ENCODE measurements around the gene RNU6-1.

Gene RNU6-1

DNA sequence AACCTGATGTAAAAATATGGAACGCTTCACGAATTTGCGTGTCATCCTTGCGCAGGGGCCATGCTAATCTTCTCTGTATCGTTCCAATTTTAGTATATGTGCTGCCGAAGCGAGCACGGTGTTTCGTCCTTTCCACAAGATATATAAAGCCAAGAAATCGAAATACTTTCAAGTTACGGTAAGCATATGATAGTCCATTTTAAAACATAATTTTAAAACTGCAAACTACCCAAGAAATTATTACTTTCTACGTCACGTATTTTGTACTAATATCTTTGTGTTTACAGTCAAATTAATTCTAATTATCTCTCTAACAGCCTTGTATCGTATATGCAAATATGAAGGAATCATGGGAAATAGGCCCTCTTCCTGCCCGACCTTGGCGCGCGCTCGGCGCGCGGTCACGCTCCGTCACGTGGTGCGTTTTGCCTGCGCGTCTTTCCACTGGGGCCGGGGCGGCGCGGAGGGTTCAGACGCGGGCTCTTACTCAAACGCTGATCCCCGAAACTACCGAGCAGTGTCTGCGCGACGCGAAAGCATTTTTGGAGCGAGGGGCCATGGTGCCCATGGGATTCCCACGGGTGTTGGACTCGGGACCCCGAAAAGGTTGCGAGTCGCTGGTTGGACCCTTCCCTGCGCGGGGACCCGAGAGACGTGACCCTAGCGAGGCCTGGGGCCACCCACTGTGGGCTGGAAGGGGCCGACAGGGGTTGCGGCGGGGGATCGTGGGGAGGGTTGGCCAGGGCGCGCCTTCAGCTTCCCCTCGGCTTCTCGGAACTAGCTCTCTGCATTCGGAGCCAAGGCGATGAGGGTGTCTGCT, at the start of gene RNU6-1:
TSS of gene RNU6-1 (minus strand) at position 117 of the 820 bp plus-strand sequence.
- peak; percentile 90 to 91 for ATAC-seq

DNA sequence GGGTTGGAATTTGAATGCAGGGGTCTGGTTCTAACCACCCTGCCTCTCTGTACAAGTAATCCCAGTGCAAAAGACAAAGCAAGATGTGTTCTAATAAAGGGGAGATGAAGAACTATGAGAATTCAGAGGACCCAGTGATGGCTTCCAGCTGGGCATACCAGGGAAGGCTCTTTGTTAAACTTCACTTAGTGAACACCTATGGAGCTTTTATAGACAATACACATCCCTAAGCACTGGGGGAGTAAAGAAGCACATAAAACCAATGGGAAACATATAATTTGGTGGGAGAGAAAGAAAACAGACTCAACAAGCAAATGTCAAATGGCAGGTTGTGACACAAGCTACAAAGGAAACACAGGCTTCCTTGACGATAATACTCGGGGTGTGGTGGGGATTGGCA, 47.9 kb upstream of the RNU6-1 start:
- ATAC-seq = no peak

DNA sequence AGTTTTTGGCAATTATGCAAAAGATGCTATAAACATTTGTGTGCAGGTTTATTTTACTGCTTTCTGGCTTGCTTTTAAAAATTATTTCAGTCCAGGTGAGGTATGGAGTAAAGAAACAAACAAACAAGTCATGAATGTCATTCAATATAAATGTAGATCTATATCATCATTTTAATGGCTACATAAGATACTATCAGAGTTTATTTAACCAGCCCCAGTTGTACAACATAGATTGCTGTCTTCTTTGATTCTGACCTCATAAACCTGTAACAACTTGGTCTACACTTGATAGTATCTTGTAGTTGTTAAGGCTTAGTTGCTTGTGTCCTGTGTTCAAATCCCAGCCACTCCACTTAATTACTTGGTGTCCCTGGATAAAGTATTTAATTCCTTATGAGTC, 46.0 kb upstream of the RNU6-1 start:
- ATAC-seq = no peak

DNA sequence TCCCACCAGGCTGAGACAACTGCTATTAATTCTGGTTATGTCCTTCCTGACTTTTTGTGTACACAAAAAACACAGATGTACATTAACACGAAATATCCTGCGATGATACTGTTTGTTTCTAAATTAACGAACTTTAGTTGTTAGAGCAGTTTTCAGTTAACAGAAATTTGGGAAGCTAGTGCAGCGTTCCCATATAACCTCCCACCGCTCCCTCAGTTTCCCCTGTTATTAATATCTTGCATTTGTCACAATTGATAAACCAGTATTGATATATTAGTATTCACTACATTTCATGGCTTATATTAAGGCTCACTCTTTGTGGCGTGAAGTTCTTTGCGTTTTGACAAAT, 45.3 kb upstream of the RNU6-1 start:
- no peak for ATAC-seq

DNA sequence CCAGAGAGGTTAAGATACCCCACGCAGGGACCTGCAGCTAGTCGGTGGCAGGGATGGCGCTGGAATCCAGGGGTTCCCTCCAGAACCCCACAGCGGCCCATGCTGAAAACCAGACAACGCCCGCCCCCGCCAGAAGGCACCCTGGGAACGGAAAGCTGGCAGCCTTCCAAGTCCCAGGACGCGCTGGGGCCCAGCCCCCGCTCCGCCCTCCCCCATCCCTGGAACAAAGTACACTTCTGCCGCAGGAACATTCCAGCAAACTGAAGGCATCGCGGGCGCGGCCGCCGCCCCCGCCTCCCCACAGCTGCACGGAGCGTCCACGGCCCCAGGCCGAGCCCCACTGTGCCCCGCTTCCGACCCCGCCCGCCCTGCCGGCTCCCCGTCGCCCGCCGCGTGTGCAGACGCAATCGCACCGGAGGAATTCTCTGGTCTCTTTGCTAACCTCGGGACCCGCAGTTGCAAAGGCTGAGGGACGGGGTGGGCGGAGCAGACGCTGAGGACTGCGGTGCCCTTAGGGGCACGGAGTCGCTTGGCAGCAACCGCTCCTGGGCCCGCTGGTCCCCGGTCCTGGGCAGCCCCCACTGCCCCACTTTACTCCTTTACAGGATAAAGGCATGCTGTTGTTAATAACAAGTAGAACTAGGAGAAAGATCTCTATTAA, 44.8 kb upstream of the RNU6-1 start:
- peak; percentile 49 to 51 for ATAC-seq

DNA sequence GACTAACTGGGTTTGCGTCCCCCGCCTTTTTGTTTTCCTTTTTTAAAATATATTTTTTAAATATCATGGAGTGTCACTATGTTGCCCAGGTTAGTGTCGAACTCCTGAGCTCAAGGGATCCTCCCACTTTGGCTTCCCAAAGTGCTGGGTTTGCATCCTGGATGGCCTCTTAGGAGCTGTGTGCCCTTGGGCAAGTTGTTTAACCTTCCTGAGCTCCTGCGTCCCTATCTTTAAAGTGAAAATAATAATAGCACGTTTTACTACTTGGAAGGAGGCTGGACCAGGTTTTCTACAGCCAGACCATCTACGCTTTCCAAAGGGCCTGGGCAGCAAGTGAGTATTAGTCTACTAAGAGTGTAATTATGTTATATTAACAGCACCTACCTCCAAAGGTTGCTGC, 44.2 kb upstream of the RNU6-1 start:
- no peak for ATAC-seq

DNA sequence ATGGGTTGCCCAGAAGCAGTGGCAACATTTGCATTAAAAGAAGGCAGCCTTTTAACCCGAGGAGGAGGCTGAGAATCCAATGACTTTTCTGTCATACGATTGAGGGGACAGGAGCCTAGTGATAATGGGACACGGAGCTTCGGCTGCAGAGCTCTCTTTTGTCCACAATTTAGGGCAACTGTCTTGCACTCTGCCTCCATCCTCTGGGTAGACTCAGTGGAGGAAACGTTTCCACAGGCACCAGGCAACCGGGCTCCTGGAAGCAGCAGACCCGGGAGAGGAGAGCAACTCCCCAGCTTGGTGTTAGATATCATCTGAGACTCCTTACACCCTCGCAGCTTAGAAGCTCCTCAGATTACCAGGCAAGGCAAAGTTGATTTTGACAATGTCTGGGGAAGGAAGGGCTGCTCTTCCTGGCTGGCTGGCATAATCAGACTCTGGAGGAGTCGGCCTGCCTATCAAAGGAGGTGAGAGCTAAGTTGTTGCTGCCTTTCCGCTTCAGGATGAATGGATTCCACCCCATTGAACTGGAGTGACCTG, 43.5 kb upstream of the RNU6-1 start:
- no peak for ATAC-seq

DNA sequence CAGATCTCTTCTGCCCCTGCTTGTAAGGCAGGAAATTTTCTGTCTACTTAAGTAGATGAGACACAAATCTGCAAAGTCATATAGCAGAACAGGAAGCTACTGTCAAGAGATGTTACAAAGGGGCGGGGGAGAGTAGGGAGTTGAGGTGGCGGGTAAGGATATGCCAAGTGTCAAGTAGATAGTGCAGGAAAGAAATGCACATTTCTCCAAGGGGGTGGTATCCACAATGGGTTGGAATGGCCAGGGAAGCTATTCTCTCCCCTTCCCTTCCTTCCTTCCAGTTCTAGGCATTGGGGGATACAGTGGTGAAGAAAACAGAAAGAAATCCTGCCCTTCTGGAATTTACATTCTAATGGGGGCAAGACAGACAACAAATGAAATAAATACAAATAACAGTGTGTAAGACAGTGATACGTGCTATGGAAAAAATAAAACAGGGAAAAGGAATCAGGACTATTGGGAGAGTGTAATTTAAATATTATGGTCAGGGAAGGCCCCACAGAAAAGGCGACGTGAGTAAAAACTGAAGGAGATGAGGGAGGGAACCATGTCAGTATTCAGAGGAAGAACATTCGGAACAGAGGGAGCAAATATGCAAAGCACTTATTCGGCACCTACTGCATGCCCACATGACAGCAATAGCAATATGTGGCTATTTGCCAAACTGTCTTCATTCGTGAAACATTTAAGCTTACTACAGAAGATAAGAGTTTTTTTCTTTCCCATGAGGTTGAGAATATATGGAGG, 42.8 kb upstream of the RNU6-1 start:
- peak in 1 of 2 donors; percentile 46 for ATAC-seq

DNA sequence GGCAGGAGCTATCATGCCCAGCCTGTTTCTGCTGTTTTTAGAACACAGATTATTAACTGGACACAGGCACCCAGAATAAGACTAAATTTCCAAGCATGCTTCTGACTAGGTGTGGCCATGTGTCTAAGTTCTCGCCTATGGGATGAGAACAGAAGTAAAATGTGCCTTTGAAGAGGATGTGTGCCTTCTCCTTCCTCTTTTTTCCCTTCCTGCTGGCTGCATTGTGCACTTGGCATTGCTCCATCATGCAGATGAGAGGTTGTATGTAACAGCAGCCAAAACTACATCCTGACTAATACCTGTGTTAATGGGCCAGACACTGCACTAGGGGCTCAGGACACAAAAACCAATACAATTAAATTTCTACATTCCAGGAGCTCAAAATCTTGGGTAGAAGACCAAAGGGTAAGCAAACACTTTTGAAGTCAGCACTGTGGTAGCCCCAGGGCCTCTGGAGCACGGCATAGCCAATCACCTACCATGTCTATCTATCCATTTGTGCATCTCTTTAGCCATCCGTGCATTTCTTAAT, 40.9 kb upstream of the RNU6-1 start:
- ATAC-seq = no peak

DNA sequence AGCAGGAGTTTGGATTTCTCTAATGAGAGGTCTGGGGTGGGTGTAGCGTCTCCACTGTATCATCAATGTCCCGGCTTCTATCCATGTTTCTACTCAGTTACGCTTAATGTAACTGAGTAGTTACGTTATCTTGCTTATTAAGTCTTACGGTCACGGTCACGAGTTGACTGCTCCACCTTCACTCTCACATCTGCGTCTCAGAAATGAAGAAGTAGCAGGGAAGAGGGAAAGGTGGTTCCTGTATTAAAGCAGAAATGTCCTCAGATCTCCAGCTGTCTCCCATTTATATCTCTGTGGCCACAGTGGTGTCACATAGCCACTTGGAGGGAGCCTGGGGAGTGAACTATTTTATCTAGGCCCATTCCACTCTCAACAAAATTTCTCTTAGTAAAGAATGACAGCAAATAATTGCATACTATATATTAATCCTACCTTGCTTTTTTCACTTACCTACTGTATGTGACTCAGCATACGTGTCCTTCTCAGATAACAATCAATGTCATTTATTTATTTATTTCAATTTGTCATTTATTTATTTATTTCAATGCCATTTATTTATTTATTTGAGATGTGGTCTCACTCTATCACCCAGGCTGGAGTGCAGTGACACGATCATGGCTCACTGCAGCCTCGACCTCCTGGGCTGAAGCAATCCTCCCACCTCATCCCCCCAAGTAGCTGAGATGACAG, 39.7 kb upstream of the RNU6-1 start:
- ATAC-seq = no peak

DNA sequence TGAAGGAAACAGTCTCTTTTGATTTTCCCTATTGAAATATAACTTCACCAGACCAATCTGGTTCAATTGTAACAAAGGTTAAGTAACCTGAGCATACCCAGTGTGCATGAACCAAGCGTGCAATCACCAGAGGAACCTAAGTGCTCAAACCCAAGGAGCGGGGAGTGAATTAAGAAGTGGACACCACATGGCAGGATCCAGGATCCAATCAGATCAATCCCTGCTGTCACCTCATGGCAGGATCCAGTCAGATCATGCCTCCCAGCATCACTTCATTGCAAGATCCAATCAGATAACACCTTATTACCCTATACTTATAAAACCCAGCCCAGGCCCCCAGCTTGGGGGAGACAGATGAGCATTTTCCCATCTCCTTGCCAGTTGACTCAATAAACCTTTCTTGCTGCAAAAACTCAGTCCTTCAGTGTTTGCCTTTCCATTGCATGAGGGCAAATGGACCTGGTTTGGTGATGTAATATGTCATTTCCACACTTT, 38.9 kb upstream of the RNU6-1 start:
- no peak for ATAC-seq

DNA sequence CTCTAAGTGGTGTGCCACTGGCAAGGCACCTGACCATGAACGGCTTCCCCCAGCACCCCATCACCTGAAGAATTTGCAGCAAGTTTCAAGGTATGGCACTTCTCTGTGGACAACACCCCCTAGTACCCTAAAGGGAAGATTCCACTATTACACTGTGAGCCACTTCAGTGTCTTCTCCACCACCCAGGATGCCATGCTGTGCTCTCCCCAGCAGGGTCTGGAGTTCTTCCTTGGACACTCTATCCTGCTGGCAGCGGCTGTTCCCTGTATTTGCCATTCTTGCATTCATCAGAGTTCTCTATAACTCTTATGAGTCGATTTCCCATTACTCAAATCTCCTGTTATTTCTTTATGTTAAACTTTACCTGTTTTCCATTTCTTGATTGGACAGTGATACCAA, 33.9 kb upstream of the RNU6-1 start:
- ATAC-seq = no peak

DNA sequence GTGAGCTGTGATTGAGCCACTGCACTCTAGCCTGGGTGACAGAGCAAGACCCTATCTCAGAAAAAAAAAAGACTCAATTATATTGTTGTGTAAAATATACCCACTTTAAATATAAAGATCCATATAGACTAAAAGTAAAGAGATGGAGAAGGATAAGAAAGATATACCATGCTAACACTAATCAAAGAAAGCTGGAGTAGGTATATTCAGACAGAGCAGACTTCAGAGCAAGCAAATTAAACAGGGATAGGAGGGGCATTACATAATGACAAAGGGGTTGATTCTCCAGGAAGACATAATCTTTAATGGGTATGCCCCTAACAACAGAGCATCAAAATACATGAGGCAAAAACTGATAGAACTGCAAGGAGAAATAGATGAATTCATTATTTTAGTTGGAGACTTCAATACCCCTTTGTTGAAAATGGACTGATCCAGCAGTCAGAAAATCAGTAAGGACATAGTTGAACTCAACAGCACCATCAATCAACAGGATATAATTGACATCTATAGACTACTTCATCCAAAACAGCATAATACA, 31.1 kb upstream of the RNU6-1 start:
- ATAC-seq = no peak

DNA sequence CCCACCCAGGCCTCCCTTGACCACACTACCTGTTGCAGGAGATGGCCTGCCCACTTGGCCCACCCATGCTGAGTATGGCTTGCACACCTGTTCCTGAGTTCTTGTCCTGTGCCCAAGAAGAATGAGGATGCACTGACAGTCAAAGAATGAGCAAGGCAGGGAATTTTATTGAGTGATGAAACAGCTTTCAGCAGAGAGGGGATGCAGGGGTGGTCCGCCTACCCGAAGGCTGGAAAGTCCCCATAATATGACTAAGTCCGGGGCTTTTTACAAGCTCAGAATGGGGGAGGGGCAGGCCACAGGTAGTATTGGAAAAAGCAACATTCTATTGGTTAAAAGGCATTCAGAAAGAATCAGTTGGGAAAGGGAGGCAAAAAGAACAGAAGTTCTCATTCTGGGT, 29.9 kb upstream of the RNU6-1 start:
- ATAC-seq = no peak

DNA sequence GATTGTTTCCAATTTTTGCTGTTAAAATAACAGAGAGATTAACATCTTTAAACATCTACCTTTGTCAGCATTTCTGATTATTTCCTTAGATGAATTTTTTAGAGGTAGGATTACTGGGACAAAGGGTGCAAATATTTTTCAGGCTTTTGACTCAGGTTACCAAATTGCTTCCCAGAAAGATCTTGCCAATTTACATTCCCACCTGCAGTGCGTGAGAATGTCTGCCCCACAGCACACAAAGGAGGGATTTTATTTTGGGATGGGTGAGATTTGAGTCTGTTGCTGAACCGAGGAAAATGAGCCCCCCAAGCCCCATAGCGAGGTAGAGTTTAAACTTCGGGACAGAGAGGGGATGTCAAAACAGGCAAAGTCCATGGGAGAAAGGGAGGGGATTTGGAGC, 25.9 kb upstream of the RNU6-1 start:
- no peak for ATAC-seq

DNA sequence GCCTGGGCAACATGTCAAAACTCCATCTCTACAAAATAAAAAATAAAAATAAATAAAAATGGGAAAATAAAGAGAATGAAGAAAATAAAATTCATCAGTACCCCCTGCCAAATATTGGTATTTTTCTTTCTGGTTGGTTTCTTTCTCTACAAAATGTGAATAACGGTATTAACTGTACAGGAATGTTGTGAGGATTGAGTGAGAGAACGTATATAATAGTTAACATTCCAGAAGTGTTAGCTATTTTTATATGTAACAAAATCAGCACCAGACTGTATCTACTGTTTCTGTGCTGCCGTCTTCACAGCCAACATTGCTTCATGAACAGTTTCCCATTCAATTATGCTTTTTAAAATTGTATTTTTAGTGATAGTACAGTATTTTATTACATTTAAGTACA, 25.5 kb upstream of the RNU6-1 start:
- ATAC-seq = no peak

DNA sequence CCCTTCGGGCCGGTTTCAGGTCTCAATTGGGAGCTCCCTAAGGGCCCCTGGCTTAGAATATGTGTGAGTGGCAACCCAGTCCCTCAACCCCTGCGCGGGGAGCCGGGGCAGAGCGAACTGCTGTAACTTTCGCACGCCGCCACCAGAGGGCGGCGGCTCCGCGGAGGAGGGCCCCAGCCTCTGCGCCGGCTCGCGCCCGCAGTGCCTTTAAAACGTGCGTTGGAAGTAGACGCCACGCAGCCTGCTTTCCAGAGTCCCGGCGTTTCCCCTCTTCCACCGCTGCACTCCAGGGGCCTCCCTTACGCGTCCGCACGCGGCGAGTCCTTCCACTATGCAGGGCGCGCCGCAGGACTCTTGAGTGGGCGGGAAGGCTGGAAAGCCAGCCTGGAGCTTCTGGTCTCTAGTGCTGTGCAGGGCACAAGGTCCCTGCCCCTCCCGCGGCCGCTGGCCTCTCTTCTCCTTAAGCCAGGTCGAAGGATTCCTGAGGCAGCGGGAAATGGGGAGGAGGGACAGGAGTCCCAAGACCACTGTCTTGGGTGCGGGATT, 23.7 kb upstream of the RNU6-1 start:
- ATAC-seq = peak; percentile 92 to 95

DNA sequence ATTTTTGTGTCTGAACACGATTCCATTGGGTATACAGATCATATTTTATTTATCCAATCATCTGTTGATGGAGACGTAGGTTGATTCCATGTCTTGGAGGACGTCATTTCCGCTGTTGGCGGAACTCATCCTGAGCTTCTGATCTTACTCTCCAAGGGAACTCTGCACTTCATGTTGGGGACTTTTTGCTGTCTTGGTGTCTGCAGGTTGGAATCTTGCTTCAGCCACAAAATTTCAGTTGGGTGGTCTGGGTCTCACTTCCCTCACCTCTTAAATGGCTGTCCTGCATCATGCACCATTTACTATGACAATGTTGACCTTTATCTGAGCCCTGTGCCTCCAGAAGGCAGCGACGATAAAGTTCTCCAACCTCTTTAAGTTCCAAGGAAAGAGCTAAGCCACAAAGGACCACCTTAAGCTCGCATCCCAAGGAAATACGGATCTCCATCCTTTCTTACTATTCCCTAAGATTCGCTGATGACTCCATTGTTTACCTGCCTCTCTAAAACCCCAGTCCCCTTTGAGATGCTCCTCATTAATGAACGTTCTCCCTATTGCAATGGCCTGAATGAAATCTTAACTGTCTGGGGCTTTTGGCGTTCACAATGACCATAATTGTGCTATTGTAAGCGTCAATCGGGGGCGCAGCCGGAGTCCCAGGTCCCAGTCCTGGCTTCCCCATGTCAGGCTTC, 23.1 kb upstream of the RNU6-1 start:
- ATAC-seq = no peak

DNA sequence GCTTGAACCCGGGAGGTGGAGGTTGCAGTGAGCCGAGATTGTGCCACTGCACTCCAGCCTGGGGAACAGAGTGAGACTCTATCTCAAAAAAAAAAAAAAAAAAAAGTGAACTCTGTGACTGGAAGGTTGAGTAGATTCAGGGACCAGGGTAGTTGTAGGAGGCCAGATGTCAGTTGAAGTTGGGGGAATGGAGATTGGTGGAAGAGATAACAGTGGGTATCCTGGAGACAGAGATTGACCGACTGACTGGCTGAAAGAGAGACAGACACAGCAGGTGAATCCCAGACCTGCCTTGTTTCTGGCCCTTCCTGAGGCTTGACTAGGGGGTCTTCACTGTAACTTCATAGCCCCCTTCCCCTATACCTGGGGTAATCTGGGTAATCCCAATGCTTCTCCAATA, 22.1 kb upstream of the RNU6-1 start:
- no peak for ATAC-seq

DNA sequence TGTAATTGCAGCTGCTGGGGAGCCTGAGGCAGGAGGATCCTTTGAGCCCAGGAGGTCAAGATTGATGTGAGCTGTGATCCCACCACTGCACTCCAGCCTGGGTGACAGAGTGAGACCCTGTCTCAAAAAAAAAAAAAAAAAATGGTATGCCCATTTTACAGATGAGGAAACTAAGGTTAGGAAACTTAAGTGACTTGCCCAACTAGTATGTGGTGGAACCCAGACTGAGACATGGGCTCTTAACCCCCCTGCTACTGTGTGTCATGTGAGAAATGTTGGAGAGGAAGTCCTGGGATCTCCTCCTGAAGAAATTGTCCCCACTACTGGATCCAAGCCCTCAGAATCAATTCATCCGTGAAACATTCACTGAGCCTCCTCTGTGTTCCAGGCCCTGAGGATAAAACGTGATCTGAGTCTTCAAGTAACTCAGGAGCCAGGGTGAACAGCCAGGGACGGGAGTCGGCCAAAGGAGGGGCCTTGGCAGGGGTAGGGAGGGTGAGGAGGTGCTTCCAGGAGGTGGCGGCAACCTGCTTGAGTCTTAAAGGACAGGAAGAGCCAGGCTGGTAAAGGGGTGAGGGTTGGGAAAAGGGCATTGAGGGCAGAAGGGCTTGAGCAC, 19.6 kb upstream of the RNU6-1 start:
- ATAC-seq = no peak

DNA sequence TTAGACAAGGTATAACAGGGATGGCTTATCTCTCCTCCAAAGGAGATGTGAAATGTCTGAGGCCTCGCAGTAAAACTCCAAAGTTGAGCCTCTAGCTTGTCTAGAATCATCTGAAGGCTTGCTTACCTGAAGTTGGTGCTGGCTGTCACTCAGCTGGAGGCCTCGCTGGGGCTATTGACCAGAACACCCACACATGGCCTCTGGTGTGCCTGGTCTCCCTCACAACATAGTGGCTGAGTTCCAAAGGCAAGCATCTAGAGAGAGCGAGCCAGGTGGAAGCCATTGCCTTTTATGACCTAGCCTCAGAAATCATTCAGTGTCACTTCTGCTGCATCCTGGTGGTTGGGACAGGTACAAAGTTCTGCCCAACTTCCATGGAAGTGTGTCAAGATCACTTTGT, 17.4 kb upstream of the RNU6-1 start:
- no peak for ATAC-seq

Data from activated CD4-positive, CD25-positive, alpha-beta regulatory T cell treated with anti-CD3 and anti-CD28 coated beads, Interleukin-2, amount 50 U/mL, for 24 hours (primary cell).